H1 (cell line): Measurements from ENCODE around the gene WDR35. TPM values are rescaled to one million over a fixed set of nuclear protein-coding genes. Genes with fewer than 3 reads are reported as not detected.

Experiments used
- polyA plus RNA-seq, 7 experiments: library from polyadenylated mRNA; depleted of rRNA in 3 of 7; stranded (reverse) in 5 of 7; unstranded in 2 of 7; fragments of >200 nt in 5 of 7; fragments of 200-250 nt in 2 of 7; gene quantifications; 1 replicate in 5 of 7; 2 replicates in 1 of 7; 4 replicates in 1 of 7; pipeline versions ENCODE4 v1.2.1 to v1.2.3, GENCODE V29; 2011 to 2013; ENCODE audit warnings: missing spikeins in 2 of 7, mixed read lengths in 2 of 7
- total RNA-seq: library from RNA; stranded (reverse); fragmentation: NEBNext Ultra II Directional; extraction: Animal tissue kit (Norgen Biotek cat#: 25700); gene quantifications from 2 replicates; pipeline ENCODE4 v1.2.1, GENCODE V29; 2021
- TF ChIP-seq, protein P1 (sequence below): fragments of 300-600 bp; sonication (generic); IDR thresholded peaks from 2 replicates; pipeline ENCODE4 v1.7.1; 2012; ENCODE audit warnings: low read length, moderate library complexity, mild to moderate bottlenecking, inconsistent platforms; ENCODE audit not compliant: insufficient replicate concordance

WDR35 gene
- total and polyA plus RNA-seq, 2 of the 8 experiments (the other 6 are each of a cell fraction or from before 2014, with no cell fraction given) = 9.0 to 25.5 TPM

DNA sequence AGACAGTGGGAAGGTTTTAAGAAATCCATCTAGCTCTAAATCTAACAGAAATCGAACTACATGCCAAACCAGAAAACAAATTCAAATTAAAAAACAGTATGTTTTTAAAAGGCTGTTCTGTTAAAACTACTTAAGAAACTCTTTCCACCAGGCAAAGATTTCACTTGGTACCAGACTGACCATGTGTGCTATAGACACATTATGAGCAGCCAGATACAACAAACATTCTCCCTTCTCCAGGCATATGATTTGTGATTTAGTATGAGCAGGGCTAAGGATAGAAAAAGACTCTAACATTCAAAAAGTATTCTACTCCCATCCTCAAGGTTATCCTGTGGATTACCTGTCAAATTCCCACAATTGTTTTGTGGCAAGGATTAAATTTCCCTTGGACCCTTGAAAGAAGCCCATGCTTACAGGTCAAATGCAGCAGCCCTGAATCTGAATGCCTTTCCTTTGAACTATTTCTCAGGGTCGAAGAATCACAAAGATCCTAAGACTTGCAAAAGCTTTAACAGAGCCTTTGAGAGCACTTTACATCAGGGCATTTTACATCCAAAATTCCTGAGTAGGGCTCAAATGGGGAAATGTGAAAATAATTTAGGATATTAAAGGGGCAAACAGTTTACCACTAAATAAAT lies 45.6 kb downstream of the WDR35 start (continued):
- TF ChIP-seq, protein P1, sequence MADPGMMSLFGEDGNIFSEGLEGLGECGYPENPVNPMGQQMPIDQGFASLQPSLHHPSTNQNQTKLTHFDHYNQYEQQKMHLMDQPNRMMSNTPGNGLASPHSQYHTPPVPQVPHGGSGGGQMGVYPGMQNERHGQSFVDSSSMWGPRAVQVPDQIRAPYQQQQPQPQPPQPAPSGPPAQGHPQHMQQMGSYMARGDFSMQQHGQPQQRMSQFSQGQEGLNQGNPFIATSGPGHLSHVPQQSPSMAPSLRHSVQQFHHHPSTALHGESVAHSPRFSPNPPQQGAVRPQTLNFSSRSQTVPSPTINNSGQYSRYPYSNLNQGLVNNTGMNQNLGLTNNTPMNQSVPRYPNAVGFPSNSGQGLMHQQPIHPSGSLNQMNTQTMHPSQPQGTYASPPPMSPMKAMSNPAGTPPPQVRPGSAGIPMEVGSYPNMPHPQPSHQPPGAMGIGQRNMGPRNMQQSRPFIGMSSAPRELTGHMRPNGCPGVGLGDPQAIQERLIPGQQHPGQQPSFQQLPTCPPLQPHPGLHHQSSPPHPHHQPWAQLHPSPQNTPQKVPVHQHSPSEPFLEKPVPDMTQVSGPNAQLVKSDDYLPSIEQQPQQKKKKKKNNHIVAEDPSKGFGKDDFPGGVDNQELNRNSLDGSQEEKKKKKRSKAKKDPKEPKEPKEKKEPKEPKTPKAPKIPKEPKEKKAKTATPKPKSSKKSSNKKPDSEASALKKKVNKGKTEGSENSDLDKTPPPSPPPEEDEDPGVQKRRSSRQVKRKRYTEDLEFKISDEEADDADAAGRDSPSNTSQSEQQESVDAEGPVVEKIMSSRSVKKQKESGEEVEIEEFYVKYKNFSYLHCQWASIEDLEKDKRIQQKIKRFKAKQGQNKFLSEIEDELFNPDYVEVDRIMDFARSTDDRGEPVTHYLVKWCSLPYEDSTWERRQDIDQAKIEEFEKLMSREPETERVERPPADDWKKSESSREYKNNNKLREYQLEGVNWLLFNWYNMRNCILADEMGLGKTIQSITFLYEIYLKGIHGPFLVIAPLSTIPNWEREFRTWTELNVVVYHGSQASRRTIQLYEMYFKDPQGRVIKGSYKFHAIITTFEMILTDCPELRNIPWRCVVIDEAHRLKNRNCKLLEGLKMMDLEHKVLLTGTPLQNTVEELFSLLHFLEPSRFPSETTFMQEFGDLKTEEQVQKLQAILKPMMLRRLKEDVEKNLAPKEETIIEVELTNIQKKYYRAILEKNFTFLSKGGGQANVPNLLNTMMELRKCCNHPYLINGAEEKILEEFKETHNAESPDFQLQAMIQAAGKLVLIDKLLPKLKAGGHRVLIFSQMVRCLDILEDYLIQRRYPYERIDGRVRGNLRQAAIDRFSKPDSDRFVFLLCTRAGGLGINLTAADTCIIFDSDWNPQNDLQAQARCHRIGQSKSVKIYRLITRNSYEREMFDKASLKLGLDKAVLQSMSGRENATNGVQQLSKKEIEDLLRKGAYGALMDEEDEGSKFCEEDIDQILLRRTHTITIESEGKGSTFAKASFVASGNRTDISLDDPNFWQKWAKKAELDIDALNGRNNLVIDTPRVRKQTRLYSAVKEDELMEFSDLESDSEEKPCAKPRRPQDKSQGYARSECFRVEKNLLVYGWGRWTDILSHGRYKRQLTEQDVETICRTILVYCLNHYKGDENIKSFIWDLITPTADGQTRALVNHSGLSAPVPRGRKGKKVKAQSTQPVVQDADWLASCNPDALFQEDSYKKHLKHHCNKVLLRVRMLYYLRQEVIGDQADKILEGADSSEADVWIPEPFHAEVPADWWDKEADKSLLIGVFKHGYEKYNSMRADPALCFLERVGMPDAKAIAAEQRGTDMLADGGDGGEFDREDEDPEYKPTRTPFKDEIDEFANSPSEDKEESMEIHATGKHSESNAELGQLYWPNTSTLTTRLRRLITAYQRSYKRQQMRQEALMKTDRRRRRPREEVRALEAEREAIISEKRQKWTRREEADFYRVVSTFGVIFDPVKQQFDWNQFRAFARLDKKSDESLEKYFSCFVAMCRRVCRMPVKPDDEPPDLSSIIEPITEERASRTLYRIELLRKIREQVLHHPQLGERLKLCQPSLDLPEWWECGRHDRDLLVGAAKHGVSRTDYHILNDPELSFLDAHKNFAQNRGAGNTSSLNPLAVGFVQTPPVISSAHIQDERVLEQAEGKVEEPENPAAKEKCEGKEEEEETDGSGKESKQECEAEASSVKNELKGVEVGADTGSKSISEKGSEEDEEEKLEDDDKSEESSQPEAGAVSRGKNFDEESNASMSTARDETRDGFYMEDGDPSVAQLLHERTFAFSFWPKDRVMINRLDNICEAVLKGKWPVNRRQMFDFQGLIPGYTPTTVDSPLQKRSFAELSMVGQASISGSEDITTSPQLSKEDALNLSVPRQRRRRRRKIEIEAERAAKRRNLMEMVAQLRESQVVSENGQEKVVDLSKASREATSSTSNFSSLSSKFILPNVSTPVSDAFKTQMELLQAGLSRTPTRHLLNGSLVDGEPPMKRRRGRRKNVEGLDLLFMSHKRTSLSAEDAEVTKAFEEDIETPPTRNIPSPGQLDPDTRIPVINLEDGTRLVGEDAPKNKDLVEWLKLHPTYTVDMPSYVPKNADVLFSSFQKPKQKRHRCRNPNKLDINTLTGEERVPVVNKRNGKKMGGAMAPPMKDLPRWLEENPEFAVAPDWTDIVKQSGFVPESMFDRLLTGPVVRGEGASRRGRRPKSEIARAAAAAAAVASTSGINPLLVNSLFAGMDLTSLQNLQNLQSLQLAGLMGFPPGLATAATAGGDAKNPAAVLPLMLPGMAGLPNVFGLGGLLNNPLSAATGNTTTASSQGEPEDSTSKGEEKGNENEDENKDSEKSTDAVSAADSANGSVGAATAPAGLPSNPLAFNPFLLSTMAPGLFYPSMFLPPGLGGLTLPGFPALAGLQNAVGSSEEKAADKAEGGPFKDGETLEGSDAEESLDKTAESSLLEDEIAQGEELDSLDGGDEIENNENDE = no peak
- TF ChIP-seq, all 59 proteins: peak for 0
